GM19328 (cell line): Measurements from ENCODE around the gene SERGEF.

Experiments used
- ATAC-seq: cut with Tn5 transposase; IDR thresholded peaks from one replicate; pipeline ENCODE4 v1.9.1; 2021; ENCODE audit warnings: mild to moderate bottlenecking, moderate library complexity; ENCODE audit not compliant: unreplicated experiment

Gene SERGEF

GRCh38 chr11:17774232-17775034 lies 238.4 kb downstream of the SERGEF start:
- no peak for ATAC-seq

GRCh38 chr11:17773674-17774073 lies 239.2 kb downstream of the SERGEF start:
- ATAC-seq = no peak

- ATAC-seq = no peak
Observed at GRCh38 chr11:17772704-17773600, 239.9 kb downstream of the SERGEF start.

- no peak for ATAC-seq
Observed at GRCh38 chr11:17771841-17772401, 240.9 kb downstream of the SERGEF start.

- ATAC-seq = no peak
Observed at GRCh38 chr11:17771415-17771814, 241.4 kb downstream of the SERGEF start.

- ATAC-seq = no peak
Observed at GRCh38 chr11:17770917-17771316, 241.9 kb downstream of the SERGEF start.

GRCh38 chr11:17770048-17770652 lies 242.7 kb downstream of the SERGEF start:
- no peak for ATAC-seq

GRCh38 chr11:17769218-17769617 lies 243.6 kb downstream of the SERGEF start:
- ATAC-seq = no peak

GRCh38 chr11:17768547-17768946 lies 244.3 kb downstream of the SERGEF start:
- no peak for ATAC-seq

- ATAC-seq = no peak
Observed at GRCh38 chr11:17767914-17768313, 244.9 kb downstream of the SERGEF start.

GRCh38 chr11:17767301-17767885 lies 245.5 kb downstream of the SERGEF start:
- ATAC-seq = no peak

- no peak for ATAC-seq
Observed at GRCh38 chr11:17766590-17766989, 246.3 kb downstream of the SERGEF start.

- ATAC-seq = no peak
Observed at GRCh38 chr11:17766073-17766359, 246.8 kb downstream of the SERGEF start.

GRCh38 chr11:17765356-17766072 lies 247.3 kb downstream of the SERGEF start:
- no peak for ATAC-seq

- ATAC-seq = no peak
Observed at GRCh38 chr11:17764446-17765218, 248.2 kb downstream of the SERGEF start.

- ATAC-seq = no peak
Observed at GRCh38 chr11:17763703-17764102, 249.1 kb downstream of the SERGEF start.

- no peak for ATAC-seq
Observed at GRCh38 chr11:17763244-17763643, 249.6 kb downstream of the SERGEF start.

GRCh38 chr11:17762309-17762974 lies 250.4 kb downstream of the SERGEF start:
- ATAC-seq = no peak
